CD4-positive, alpha-beta T cell treated with Interleukin-4 for 4 hours (primary cell): ENCODE results near the gene EHD4.

Experiments used
- DNase-seq: peaks from one replicate; pipeline ENCODE4 v3.0.0-alpha.2; 2020

EHD4 gene

DNA sequence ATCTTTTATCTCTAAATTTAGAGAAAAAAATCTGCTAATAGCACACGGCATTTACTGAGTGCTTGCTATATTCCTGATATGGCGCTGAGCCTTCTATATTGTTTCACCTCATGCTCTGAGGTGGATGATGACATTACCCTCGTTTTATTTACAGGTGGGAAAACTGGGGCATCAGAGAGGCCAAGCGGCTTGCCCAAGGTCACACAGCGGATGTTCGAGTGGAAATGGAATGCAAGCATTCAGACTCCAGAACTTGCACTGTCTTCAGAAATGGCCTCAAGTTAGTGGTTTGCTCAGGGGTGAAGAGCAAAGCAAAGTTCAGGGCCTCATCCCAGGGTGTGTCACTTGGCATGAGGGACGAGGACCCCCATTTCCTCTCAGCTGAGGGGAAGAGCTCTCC is 17.3 kb downstream of the EHD4 start:
- no peak for DNase-seq

DNA sequence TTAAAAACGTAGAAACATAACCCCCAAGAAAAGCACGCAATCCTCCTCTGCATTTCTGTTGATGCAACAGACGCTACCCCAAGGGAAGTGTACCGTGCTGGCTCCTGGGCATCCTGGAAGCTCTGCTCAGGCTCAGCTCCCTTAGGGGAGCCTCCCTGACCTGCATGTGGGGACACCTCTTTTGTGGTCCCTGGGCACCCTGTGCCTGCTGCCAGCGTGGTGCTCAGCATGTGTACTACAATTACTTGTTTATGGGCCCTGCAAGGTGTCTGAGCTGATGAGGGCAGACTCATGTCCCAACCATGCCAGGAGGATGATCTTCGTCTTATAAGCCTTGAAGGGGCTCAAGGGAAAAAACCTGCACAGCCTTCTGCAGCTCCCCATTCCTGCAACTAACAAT is 18.3 kb downstream of the EHD4 start:
- DNase-seq, result no peak

DNA sequence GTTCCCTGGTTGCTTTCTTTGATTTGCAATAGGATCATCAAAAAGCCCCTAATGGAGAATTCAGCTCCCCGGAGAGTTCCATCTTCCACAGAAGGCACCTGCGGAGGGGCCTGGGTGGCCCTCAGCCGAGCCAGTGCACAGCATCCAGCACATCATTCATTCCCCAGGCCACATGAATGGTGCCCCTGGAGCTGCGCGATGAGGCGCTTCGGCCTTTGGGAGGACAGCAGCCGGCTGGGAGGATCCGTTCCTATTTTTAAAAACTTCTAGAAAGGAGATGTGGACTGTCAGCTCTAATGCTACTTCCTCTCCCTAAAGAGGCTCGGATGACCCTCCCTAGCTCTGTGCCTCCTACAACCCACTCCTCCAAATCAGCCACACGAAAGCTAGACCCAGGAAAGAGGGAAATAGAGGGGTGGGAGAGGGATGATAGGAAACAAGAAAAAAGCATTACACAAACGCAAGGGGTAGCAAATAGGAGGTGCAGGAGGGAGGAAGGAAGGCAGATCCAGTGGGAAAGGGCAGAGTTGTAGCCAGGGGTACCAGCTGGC is 20.3 kb downstream of the EHD4 start:
- no peak for DNase-seq

DNA sequence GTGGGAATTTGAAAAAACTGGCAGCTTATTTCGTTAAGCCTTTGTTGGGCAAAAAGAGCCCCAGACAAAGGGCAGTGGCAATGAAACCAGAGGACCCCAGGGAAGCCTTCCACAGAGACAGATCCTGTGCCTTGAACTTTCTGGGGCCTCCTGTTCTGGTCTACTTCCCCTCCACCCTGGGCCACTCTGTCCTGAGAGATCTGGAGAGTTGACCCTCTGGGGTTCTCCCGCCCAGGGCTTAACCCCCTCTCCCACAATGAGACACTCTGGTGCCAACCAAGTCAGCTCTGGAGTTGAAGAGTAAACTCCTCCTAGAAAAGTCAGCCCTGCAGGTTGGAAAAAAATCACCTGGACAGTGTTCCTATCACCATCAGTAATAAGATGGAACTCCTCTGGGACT is 20.8 kb downstream of the EHD4 start:
- DNase-seq, result no peak

DNA sequence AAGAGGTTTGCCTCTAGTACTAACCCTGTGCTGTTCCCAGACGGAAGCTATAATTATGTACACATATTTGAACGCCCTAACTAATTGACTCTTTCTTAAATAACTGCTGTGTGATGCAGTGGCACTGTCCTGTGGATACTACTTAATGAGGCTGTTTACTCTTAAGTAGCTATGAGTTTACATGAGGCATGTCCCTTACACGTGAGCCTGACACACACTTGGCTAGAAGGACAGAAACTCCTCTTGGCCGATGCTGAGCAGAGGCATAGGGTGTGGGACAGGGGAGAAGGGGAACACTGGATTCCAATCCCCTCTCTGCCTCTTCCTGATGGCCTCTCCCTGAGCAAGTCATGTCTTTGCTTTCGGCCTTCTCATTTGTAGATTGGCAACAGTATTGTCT is 21.9 kb downstream of the EHD4 start:
- no peak for DNase-seq

DNA sequence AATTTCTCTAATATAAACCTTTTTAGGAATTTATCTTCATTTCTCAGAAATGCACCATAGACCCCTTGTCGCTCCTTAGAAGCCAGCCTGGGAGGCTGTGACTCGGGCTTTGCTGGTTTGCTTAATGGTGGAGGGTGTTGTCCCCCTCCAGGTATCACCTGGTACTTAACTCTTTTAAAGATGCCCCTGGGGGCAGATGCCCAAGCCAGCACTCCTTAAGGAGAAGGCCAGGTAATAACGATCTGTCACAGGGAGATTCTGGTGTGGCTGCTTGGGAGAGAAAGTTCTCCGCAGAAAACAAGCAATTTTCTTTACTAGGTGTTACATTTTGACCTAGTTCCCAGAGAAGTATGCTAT is 22.3 kb downstream of the EHD4 start:
- DNase-seq, result no peak

DNA sequence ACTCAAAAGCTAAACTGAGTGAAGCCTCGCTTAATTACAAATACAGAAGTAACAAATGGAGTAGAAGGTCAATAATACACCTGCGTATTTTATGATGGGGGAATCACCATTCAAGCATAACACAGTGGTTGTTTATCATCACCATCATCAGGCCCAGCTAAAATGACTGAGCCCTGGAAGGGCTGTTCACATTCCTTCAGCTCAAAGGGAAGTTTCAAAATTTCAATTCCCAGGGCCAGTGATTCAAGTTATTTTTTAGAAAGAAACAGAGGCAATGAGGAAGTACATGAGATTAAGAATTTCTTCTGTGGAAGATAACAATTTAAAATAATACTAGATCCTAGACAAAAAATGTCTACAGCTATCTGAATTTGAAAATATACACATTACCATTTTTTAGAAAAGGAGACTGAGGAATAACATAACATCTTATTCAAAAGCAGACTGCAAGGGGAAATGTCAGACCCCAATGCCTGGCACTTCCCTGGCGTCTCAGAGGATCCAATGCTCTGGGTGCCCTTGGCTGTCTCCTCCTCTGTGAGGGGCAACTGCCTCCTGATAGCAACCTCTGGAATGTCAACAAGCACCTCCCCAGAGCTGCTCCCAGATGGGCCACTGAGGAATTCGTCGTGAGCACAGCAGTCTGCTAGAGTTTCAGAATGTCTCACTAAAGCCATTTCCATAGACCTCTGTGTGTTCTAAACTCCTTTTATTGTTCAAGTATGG is 22.8 kb downstream of the EHD4 start:
- DNase-seq, result no peak

DNA sequence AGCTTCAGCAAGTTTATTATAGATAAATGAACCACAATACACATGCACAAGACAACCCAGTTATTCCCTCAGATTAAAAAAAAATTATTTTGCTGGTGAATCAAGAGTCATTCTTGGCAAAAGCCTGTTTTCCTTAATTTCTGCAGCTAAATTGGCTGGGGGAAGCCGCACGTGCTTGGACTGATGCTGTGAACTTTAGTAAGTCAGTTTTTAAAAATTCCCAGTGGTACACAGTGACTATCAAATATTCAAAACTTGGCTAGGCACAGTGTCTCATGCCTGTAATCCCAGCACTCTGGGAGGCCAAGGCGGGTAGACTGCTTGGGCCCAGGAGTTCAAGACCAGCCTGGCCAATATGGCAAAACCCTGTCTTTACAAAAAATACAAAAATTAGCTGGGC is 23.9 kb downstream of the EHD4 start:
- DNase-seq, result no peak

DNA sequence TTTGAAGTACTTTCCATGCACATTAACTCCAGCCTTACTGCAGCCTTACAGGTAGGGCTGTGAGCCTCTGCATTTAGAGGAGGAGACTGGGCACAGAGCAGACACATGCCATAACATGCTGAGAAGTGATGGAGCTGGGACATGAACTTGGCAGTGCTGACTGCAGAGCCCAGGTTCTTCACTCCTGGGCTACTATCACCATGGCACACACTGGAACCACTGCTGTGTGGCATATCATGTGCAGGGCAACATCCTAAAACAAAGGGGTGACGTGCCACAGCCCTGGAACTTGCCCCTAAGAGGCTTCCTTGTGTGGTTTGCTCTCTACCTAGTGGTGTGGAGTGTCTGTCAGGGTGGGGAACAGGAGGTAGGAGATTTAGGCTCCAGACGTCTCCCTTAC is 25.4 kb downstream of the EHD4 start:
- DNase-seq, result no peak

DNA sequence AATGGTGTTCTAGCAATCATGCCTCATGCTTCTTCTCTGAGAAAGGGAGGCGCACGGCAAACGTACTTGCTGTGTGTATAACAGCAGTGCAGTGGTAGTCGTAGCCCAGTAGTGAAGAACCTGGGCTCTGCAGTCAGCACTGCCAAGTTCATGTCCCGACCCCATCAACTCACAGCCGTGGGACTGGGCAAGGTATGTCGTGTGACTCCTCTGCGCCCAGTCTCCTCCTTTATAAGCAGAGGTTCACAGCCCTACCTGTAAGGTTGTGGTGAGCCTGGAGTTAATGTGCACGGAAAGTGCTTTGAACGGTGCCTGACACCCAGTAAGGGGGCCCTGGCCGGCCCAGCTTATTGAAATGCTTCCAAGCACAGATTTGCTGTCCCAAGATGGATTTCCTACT is 26.6 kb downstream of the EHD4 start:
- DNase-seq, result no peak

DNA sequence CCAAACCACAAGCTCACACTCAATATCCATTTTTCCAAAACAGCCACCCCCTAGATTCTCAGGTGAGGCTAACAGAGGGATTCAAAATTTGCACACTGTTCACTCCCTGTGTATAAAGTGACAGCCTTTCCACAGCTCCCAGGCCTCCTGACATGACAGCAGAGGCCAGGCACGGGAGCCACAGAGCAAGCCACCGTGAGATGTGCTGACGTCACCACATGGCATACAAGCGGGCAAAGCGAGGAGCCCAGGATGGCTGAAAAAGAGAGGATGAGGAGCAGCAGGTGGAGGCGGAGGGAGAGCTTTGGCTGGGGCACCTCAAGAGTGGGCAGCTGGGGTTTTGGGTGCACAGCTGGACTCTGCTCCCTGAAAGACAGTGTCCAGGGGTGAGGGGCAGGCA is 27.1 kb downstream of the EHD4 start:
- DNase-seq, result no peak

DNA sequence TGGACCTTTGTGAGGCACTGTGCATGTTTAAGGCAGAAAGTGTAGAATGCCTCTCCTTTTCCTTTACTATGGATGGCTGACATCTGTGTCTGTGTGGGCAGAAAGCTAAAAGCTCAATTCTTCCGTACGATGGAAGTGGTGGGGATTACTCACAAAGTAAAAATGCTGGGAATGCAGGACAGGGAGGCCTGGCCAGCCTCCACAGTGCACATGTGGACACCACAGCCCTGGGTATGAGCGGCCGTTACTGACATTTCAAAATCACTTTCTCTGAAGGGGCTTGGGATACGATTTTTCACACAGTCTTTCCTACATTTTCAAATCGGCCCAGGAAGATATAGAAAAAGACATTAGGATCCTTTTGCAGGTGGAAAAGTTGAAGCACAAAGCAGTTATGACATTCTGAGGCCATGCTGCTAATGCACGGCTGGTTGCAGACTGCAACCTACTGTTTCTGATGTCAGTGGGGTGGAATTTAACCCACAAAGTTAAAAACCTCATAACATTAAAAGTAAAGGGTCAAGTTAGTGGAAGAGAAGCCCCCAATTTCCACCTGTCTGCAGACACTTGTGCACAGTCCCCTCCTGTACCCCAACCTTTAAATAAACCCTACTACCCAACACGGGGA is 27.9 kb downstream of the EHD4 start:
- no peak for DNase-seq

DNA sequence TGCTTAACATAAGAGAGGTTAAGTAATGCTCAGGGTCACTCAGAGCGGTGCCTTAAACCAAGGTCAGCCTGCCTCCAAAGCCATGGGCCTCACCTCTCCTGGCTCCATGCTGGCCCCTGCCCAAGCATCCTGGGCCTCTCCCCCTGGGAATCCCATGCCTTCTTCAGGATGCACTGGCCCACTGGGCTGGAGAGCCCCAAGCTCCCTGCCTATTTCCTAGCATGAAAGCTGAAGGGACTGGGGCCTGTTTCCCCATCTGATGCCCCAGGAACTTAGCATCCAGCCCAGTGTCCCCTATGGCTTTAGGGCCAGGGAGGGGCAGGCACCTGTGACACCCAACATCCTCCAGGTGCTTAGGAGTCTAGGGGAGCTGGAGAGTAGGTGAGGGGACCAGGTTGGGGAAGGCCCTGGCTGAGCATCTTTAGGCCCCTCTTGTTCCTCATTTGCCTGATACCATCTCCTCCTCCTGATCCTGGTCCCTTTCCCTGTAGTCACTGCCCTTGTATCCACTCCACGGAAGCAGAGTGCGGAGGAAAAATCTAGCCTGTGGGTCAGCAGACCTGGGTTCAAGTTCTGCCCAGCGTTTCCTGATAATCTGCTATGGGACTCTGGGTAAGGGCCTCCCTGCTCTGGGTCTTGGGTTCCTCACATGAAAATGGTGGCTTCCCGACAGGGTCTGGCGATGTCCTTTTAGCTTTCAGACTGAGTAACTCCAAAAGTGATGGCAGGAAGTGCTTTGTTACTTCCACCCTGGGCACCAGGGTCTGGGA is 28.6 kb downstream of the EHD4 start:
- DNase-seq, result no peak

DNA sequence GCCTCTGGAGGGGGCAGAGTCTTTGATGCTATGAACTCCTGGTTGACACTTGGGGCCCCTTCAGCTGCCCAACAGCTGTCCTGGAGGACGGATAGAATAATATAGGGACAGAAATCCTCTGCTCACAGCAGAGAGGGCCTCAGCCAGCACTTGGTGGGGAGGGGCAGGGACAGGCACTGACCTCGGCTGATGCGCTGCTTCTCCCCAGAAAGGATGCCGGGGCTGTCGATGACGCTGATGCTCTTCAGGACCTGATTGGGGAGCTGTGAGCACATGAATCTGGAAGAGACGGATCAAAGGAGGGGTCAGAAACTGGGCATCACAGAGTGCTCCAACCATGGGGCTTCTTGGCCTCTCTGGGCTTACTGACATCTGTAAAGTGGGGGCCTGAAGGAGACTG is 29.5 kb downstream of the EHD4 start:
- no peak for DNase-seq

DNA sequence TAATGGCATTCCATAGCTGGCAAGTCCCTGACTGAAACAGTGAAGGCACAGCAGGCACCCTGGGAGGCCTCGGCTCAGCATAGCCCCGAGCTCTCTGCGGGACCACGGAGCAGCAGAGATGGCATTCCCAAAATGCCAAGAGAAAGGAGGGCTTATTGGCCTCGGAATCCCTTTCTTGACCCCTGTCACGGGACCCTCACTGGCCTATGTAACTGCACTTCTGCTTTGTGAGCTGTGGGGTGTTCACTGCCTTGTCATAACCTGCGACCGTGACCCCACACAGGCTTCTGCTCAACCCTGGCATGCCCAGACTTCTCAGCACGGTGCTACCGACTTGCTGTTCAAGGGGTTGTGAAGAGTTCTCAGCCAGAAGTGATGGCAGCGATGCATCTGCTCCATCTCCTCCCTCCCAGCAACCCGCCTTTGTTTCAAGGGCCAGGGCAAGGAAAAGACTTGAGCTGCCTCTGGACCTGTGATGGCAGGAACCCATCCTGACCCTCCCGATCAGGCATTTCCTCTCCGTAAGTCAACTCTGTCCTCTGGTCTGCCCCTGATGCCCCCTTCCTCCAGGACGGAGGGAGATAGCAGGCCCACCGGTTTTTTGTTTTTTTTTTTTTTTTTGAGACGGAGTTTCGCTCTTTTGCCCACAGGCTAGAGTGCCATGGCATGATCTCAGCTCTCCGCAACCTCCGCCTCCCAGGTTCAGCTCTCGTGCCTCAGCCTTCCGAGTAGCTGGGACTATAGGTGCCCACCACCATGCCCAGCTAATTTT is 30.5 kb downstream of the EHD4 start:
- no peak for DNase-seq

DNA sequence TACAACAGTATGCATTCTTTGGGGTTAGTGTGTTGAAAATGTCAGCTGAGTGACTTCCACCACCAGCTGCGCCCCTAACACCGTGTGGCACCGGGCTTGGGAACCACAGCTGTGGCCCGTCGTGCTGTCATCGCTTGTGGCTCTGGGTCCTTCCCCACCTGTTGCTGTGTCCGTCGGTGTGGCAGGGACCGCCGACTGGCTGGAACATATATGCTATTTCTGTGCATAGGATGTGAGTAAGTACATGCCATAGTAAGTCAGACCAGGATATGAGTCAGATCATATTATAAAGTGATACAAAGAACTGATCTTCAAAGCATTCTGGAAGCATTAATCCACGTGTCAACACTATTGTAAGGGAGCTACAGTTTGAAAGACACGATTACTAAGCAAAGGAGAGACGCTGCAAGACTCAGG is 31.9 kb downstream of the EHD4 start:
- peak; percentile 65 for DNase-seq

DNA sequence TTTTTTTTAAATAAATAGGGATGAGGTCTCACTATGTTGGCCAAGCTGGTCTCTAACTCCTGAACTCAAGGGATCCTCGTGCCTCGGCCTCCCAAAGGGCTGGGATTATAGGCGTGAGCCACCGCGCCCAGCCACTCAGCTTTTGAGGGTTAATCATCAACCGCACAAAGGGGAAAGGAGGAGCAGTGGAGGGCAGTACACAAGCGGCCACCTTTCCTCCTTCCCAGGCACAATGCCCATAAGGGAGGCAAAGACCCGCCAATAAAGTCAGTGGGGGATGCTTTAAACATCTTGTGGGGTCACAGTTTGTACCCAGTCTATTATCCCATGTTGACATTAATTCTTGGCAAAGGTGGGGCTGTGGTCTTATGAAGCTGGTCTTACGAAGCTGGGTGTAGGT is 32.4 kb downstream of the EHD4 start:
- DNase-seq, result no peak

DNA sequence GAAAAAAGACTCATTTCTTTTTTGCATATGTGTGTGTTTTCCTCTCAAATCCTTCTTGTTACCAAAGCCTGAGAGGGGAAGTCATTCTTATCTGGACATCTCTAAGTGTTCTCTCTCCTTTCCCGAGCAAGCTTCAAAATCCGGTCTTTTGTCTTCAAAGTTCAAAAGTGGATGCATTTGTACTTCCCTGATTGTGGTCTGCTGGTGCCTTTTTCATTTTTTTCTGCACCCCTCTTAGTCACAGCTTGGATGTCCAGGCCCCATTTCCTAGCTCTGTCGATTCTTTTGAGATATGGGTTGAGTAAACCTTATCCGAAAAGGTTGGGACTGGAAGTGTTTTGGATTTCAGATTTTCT is 34.8 kb downstream of the EHD4 start:
- DNase-seq, result no peak

DNA sequence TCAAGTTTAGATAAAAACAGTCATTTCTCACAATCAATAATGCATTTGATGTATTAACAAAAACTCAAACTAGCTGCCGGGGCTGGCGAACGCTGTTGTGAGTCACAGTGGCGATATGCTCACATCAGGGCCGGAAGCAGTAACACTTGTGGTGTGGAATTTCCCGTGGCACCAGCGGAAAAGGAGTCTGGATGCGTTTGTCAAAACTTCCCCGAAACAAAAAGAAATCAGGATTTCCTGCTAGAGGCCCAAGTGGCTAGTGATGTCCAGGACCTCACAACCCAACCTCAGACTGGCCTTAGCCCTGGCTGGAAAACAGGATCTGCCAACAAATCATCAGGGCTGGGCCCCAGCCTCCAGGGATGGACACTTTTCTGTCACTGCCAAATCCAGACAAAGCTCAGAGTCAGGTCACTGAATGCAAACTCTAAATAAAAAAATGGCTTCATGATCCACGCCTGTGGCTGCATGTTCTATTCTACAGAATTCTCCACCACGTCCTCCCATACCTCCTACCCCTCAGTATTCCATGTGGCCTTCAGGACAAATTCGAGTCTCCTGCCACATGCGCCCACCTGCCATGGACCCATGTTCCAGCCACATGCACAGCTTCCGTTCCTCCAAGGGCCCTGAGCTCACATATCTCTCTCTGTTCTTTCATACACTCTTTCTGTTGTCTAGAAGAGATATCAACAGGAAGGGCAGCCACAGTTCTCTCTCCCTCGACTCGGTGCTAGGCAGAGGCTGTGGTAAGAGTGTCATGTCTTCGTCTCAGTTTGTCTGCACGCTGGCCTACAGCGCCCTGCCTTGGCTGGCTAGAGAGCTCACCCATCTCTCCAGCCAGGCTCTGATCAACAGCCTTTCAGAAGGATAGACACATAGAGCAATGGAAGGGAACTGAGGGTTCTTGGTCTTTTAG is 35.4 kb downstream of the EHD4 start:
- peak; percentile 87 for DNase-seq

DNA sequence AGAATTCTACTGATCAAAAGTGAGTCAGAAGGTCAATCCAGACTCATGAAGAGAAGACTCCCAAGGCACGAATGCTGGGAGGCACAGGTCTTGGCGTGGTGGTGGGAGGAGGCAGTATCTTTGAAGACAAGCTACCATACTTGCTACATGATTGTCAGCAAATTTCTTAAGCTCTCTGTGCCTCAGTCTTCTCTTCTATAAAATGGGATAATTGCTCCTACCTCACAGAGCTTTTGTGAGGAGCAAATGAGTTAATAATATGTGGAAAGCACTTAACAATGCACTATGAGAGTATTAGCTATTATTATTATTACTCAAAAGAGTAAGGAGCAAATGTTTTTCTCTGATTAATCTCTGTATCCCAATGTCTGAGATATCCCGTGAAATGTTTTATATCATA is 36.2 kb downstream of the EHD4 start:
- DNase-seq, result no peak

DNA sequence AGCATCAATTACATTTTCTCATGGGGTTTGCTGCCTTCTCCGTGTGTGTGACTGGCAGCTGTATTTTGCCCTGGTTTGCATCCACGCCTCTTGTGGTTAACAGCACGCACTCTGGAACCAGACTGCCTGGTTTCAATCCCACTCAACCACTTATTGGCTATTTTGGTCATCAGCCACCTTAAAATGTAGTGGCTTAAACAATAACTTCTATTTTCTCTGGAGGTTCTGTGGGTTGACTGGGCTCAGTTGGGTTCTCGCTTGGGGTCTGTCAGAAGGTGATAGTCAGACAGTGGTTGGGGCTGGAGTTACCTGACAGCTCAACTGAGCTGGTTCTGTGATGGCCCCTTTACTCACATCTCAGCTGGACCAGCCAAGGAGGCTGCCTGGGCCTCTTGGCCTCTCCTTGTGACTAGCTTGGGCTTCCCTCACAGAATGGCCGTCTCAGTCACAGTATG is 36.8 kb downstream of the EHD4 start:
- peak; percentile 25 for DNase-seq

DNA sequence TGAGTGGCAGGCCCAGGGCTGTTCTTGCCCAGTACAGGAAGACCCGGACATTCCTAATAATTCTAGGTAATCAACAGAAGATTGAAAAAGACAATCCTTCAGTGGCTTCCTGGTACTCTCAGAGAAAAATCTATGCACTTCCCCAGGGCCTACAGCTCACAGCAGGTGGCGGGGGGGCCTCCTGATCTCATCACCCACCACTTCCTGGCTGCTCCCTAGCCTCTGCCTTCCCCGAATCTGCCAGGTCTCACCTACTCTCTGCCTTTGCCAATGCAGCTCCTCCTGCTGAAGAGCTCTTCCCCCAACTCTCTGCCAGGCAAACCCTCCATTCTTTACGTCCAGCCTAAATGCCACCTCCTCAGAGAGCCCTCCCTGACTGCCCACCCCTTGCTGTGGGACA is 37.5 kb downstream of the EHD4 start:
- peak; percentile 75 for DNase-seq
